Glomerular visceral epithelial cell (primary cell): Measurements from ENCODE around the gene RASA3.
A peak's percentile ranks its signal among the peaks of the same experiment; 100 is the strongest.
"Not testable (repeated sequence)": the region's sequence is repeated elsewhere in the genome, so short reads cannot be mapped to it uniquely, and the experiment has no call there.

Experiments
- DNase-seq: peaks from one replicate; pipeline ENCODE4 v3.0.0-alpha.2; 2016; ENCODE audit errors: extremely low spot score

The RASA3 gene

GRCh38 chr13:114114006-114114640 lies 18.3 kb downstream of the RASA3 start:
- DNase-seq = peak; percentile 59

- DNase-seq = not testable (repeated sequence)
Measured at GRCh38 chr13:114113395-114113794, 19.0 kb downstream of the RASA3 start.

GRCh38 chr13:114112826-114113322 lies 19.5 kb downstream of the RASA3 start:
- DNase-seq = no peak

GRCh38 chr13:114112231-114112825 lies 20.1 kb downstream of the RASA3 start:
- no peak for DNase-seq

GRCh38 chr13:114111577-114111976 lies 20.8 kb downstream of the RASA3 start:
- no peak for DNase-seq

- not testable (repeated sequence) for DNase-seq
Measured at GRCh38 chr13:114110830-114111189, 21.6 kb downstream of the RASA3 start.

- no peak for DNase-seq
Measured at GRCh38 chr13:114110091-114110829, 22.2 kb downstream of the RASA3 start.

GRCh38 chr13:114109641-114110041 lies 22.8 kb downstream of the RASA3 start:
- no peak for DNase-seq

- no peak for DNase-seq
Measured at GRCh38 chr13:114108894-114109293, 23.5 kb downstream of the RASA3 start.

GRCh38 chr13:114108141-114108761 lies 24.2 kb downstream of the RASA3 start:
- DNase-seq = no peak

- DNase-seq = peak; percentile 30
Measured at GRCh38 chr13:114107686-114108081, 24.7 kb downstream of the RASA3 start.

- no peak for DNase-seq
Measured at GRCh38 chr13:114106991-114107685, 25.3 kb downstream of the RASA3 start.

- no peak for DNase-seq
Measured at GRCh38 chr13:114106526-114106925, 25.9 kb downstream of the RASA3 start.

GRCh38 chr13:114105521-114106225 lies 26.8 kb downstream of the RASA3 start:
- no peak for DNase-seq

- no peak for DNase-seq
Measured at GRCh38 chr13:114104655-114105520, 27.5 kb downstream of the RASA3 start.

GRCh38 chr13:114103801-114104654 lies 28.4 kb downstream of the RASA3 start:
- no peak for DNase-seq

GRCh38 chr13:114103289-114103621 lies 29.2 kb downstream of the RASA3 start:
- DNase-seq = not testable (repeated sequence)

GRCh38 chr13:114102521-114103288 lies 29.7 kb downstream of the RASA3 start:
- DNase-seq = no peak

- DNase-seq = no peak
Measured at GRCh38 chr13:114102131-114102520, 30.3 kb downstream of the RASA3 start.
